HFFc6 (cell line): ENCODE results near the gene CLPTM1L. TPM values are rescaled to one million over a fixed set of nuclear protein-coding genes. Genes with fewer than 3 reads are reported as not detected.

Experiments
- DNase-seq: peaks from one replicate; pipeline ENCODE4 v3.0.0-alpha.2; 2018
- H3K27ac Mint-ChIP-seq: 2 replicates; pipeline ENCODE4 v1.8.0; 2020; ENCODE audit warnings: mild to moderate bottlenecking, mixed read lengths
- H3K27me3 Mint-ChIP-seq: 2 replicates; pipeline ENCODE4 v1.8.0; 2021; ENCODE audit warnings: mild to moderate bottlenecking, moderate library complexity, mixed read lengths; ENCODE audit not compliant: insufficient read depth
- H3K36me3 Mint-ChIP-seq: 2 replicates; pipeline ENCODE4 v1.8.0; 2021; ENCODE audit warnings: low read depth, mixed read lengths
- H3K4me1 Mint-ChIP-seq: 2 replicates; pipeline ENCODE4 v1.8.0; 2020; ENCODE audit warnings: low read depth, mixed read lengths
- H3K4me3 Mint-ChIP-seq: 2 replicates; pipeline ENCODE4 v1.8.0; 2020; ENCODE audit warnings: mild to moderate bottlenecking, moderate library complexity, mixed read lengths
- H3K9me3 Mint-ChIP-seq: 2 replicates; pipeline ENCODE4 v1.8.0; 2020; ENCODE audit warnings: mild to moderate bottlenecking, mixed read lengths
- CTCF ChIP-seq: fragments of 200-600 bp; sonication (generic); IDR thresholded peaks from 2 replicates; pipeline ENCODE4 v1.5.0; 2021; ENCODE audit warnings: antibody characterized with exemption, mild to moderate bottlenecking
- total RNA-seq, 6 experiments: library from RNA; stranded (reverse); fragmentation: NEBNext Ultra II Directional; extraction: Animal tissue kit (Norgen Biotek cat#: 25700); gene quantifications; 2 replicates in 1 of 6; 3 replicates in 5 of 6; pipeline ENCODE4 v1.2.3, GENCODE V29; 2021

Gene CLPTM1L
- total RNA-seq, 6 experiments from 2014 or later, result 119 to 164 (median 143) TPM

GRCh38 chr5:1299961-1300360 is 44.9 kb downstream of the CLPTM1L start:
- Mint-ChIP-seq H3K9me3 (no peaks in the 10 kb centered on the region), H3K27me3 (peaks cover 22% of the 10 kb centered on the region), H3K4me1 (no peaks in the 10 kb centered on the region)

GRCh38 chr5:1299511-1299850 is 45.4 kb downstream of the CLPTM1L start:
- Mint-ChIP-seq H3K27me3 (peaks cover 22% of the 10 kb centered on the region), H3K4me1 (no peaks in the 10 kb centered on the region), H3K27ac (no peak overlapping the region), H3K4me3 (no peak overlapping the region), H3K9me3 (no peaks in the 10 kb centered on the region), H3K36me3 (no peaks in the 10 kb centered on the region)
- no peak for TF ChIP-seq CTCF
- DNase-seq, result no peak

More at GRCh38 chr5:1299961-1300360, 44.9 kb downstream of the CLPTM1L start:
- no peak for TF ChIP-seq CTCF
- Mint-ChIP-seq H3K27ac (no peak overlapping the region), H3K36me3 (no peaks in the 10 kb centered on the region), H3K4me3 (no peak overlapping the region)
- DNase-seq, result no peak

- Mint-ChIP-seq H3K27ac (no peak overlapping the region), H3K27me3 (peaks cover 22% of the 10 kb centered on the region), H3K4me1 (no peaks in the 10 kb centered on the region), H3K36me3 (no peaks in the 10 kb centered on the region), H3K9me3 (no peaks in the 10 kb centered on the region), H3K4me3 (no peak overlapping the region)
- no peak for TF ChIP-seq CTCF
- DNase-seq, result no peak
These were observed 46.0 kb downstream of the CLPTM1L start for GRCh38 chr5:1298723-1299510.

GRCh38 chr5:1298067-1298551 is 46.8 kb downstream of the CLPTM1L start:
- Mint-ChIP-seq H3K4me3 (no peak overlapping the region), H3K4me1 (no peaks in the 10 kb centered on the region), H3K36me3 (no peaks in the 10 kb centered on the region), H3K9me3 (peaks cover 6% of the 10 kb centered on the region), H3K27me3 (peaks cover 25% of the 10 kb centered on the region), H3K27ac (no peak overlapping the region)
- DNase-seq, result no peak
- TF ChIP-seq CTCF, result no peak

- Mint-ChIP-seq H3K9me3 (peaks cover 12% of the 10 kb centered on the region), H3K36me3 (no peaks in the 10 kb centered on the region), H3K4me1 (no peaks in the 10 kb centered on the region), H3K27me3 (peaks cover 24% of the 10 kb centered on the region), H3K4me3 (no peak overlapping the region), H3K27ac (no peak overlapping the region)
- DNase-seq, result no peak
- no peak for TF ChIP-seq CTCF
These were observed 47.7 kb downstream of the CLPTM1L start for GRCh38 chr5:1297243-1297642.
